Measurements from ENCODE around the gene CDH1.
"Not testable (repeated sequence)": the region's sequence is repeated elsewhere in the genome, so short reads cannot be mapped to it uniquely, and the experiment has no call there.

CDH1 gene

GRCh38 chr16:68762996-68763756 lies 26.1 kb downstream of the CDH1 start:
- no peak for DNase-seq

GRCh38 chr16:68764862-68765261 lies 27.8 kb downstream of the CDH1 start:
- no peak for DNase-seq

GRCh38 chr16:68767581-68767980 lies 30.5 kb downstream of the CDH1 start:
- DNase-seq = no peak

- DNase-seq = no peak
These were observed 31.1 kb downstream of the CDH1 start for GRCh38 chr16:68768175-68768574.

GRCh38 chr16:68768771-68769170 lies 31.7 kb downstream of the CDH1 start:
- no peak for DNase-seq

GRCh38 chr16:68770671-68771070 lies 33.6 kb downstream of the CDH1 start:
- DNase-seq = no peak

- DNase-seq = no peak
These were observed 35.1 kb downstream of the CDH1 start for GRCh38 chr16:68772030-68772681.

GRCh38 chr16:68772871-68773270 lies 35.8 kb downstream of the CDH1 start:
- no peak for DNase-seq

- DNase-seq = no peak
These were observed 38.0 kb downstream of the CDH1 start for GRCh38 chr16:68774982-68775634.

- no peak for DNase-seq
These were observed 39.9 kb downstream of the CDH1 start for GRCh38 chr16:68776821-68777485.

- DNase-seq = peak; percentile 37
These were observed 41.6 kb downstream of the CDH1 start for GRCh38 chr16:68778551-68779231.

- DNase-seq = peak; percentile 32
These were observed 42.8 kb downstream of the CDH1 start for GRCh38 chr16:68779891-68780290.

- no peak for DNase-seq
These were observed 44.7 kb downstream of the CDH1 start for GRCh38 chr16:68781784-68782183.

GRCh38 chr16:68782198-68783174 lies 45.4 kb downstream of the CDH1 start:
- no peak for DNase-seq

- DNase-seq = no peak
These were observed 47.1 kb downstream of the CDH1 start for GRCh38 chr16:68784226-68784625.

- no peak for DNase-seq
These were observed 47.6 kb downstream of the CDH1 start for GRCh38 chr16:68784721-68785120.

GRCh38 chr16:68785715-68786114 lies 48.6 kb downstream of the CDH1 start:
- no peak for DNase-seq

- DNase-seq = peak; percentile 46
These were observed 49.8 kb downstream of the CDH1 start for GRCh38 chr16:68786685-68787418.

- DNase-seq = not testable (repeated sequence)
These were observed 50.3 kb downstream of the CDH1 start for GRCh38 chr16:68787419-68787807.

GRCh38 chr16:68790130-68790761 lies 53.2 kb downstream of the CDH1 start:
- DNase-seq = no peak
